Omental fat pad (tissue), 4 donors: Measurements from ENCODE around the gene GGA2. TPM values are rescaled to one million over a fixed set of nuclear protein-coding genes. Genes with fewer than 3 reads are reported as not detected.

Experiments
- ATAC-seq: fragments of 150-250 bp; one replicate; pipeline ENCODE4 v1.9.1; 2016; ENCODE audit warnings: mild to moderate bottlenecking, moderate library complexity; ENCODE audit not compliant: low FRiP score
- DNase-seq: peaks from one replicate; pipeline ENCODE4 v3.0.0-alpha.2; 2019; ENCODE audit warnings: low spot score
- small RNA-seq: library from RNA; depleted of rRNA; stranded (forward); fragments of <200 nt; gene quantifications from one replicate; pipeline ENCODE3, GENCODE V24; 2016
- total RNA-seq, 4 donors: library from RNA; depleted of rRNA; stranded (reverse); fragments of >200 nt; gene quantifications; one replicate each; pipeline ENCODE4 v1.1.0, GENCODE V29; 2016
- TF ChIP-seq, protein P1 (sequence below), 3 donors: fragments of 450-650 bp; IDR thresholded peaks; one replicate each; pipeline ENCODE4 v1.5.1; 2016 to 2017; ENCODE audit warnings: antibody characterized with exemption in 3 of 3, mild to moderate bottlenecking in 3 of 3, moderate library complexity in 2 of 3

Gene GGA2
- total RNA-seq, 4 donors from 2014 or later: 35.5 to 59.3 (median 40.8) TPM

GRCh38 chr16:23420011-23420410, 90.3 kb downstream of the GGA2 start:
- TF ChIP-seq, protein P1, sequence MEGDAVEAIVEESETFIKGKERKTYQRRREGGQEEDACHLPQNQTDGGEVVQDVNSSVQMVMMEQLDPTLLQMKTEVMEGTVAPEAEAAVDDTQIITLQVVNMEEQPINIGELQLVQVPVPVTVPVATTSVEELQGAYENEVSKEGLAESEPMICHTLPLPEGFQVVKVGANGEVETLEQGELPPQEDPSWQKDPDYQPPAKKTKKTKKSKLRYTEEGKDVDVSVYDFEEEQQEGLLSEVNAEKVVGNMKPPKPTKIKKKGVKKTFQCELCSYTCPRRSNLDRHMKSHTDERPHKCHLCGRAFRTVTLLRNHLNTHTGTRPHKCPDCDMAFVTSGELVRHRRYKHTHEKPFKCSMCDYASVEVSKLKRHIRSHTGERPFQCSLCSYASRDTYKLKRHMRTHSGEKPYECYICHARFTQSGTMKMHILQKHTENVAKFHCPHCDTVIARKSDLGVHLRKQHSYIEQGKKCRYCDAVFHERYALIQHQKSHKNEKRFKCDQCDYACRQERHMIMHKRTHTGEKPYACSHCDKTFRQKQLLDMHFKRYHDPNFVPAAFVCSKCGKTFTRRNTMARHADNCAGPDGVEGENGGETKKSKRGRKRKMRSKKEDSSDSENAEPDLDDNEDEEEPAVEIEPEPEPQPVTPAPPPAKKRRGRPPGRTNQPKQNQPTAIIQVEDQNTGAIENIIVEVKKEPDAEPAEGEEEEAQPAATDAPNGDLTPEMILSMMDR (IDR thresholded peaks at IDR 0.05): no peak
- no peak for DNase-seq
- no peak for ATAC-seq

DNA sequence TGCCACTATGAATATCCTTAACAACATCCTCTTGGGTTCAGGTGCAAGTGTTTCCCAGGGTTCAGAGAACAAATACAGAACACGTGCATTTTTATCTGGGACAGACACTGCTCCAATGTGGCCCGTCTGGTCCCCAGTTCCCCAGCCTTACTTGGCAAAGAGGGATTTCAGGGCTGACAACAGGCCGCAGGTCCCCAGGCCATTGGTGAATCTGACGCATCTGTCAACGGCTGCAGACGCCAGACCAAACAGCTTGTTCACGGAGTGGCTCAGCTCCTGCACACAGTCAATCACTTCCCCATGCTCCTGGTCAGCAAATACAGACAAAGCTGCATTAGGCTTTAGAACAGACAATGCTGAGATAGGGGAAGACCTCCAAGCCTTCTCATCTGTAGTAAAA, 93.5 kb downstream of the GGA2 start:
- DNase-seq (no peak), ATAC-seq (no peak)
- TF ChIP-seq, protein P1 (IDR thresholded peaks at IDR 0.05): no peak

- DNase-seq: no peak
- no peak for ATAC-seq
- TF ChIP-seq, protein P1 (IDR thresholded peaks at IDR 0.05): no peak
These were observed 95.6 kb downstream of the GGA2 start for GRCh38 chr16:23414731-23415130.

Small RNA genes within 50 kb of the gene (small RNA-seq; reads per million reads assigned to genes)
- gene RF00072: not detected

Other genes with a start within 250 kb of the GGA2 start
- 10 to 100 TPM in 1 of 4 donors, 1 to 10 TPM in 3; 1.6 to 17.7 (median 3.6) TPM for gene SCNN1B, start 208.2 kb downstream of the GGA2 start, total RNA-seq
- 10 to 100 TPM; 12.0 to 23.0 (median 13.3) TPM for gene COG7, start 57.3 kb downstream of the GGA2 start, total RNA-seq
- 10 to 100 TPM; 18.1 to 24.3 (median 21.4) TPM for gene EARS2, start 46.9 kb upstream of the GGA2 start, total RNA-seq
- gene UBFD1, start 47.2 kb upstream of the GGA2 start, total RNA-seq: 10 to 100 TPM; 55.8 to 89.1 (median 66.5) TPM
- gene NDUFAB1, start 85.8 kb upstream of the GGA2 start, total RNA-seq: 10 to 100 TPM; 48.5 to 92.6 (median 73.4) TPM
- 10 to 100 TPM in 3 of 4 donors, 1 to 10 TPM in 1; 6.3 to 13.8 (median 11.9) TPM for gene PALB2, start 130.8 kb upstream of the GGA2 start, total RNA-seq
- gene DCTN5, start 131.0 kb upstream of the GGA2 start, total RNA-seq: 10 to 100 TPM; 34.0 to 43.1 (median 38.0) TPM
- 1 to 10 TPM in 2 of 4 donors, under 1 TPM in 2; 0.65 to 7.7 (median 1.4) TPM for gene PLK1, start 168.4 kb upstream of the GGA2 start, total RNA-seq
- not detected for gene ERN2, start 202.7 kb upstream of the GGA2 start, total RNA-seq
- gene CHP2, start 244.5 kb upstream of the GGA2 start, total RNA-seq: not detected